Stimulated activated CD8-positive, alpha-beta memory T cell treated with anti-CD3 and anti-CD28 coated beads, Interleukin-12 subunit alpha, Interleukin-12 subunit beta, amount 100 ng/mL, for 4 hours (primary cell): ENCODE results near the gene DUSP16.
A peak's percentile ranks its signal among the peaks of the same experiment; 100 is the strongest.

Experiments used
- DNase-seq: peaks from one replicate; pipeline ENCODE4 v3.0.0-alpha.2; 2020; ENCODE audit warnings: low read depth

DUSP16 gene

GRCh38 chr12:12441843-12442461 lies 120.7 kb downstream of the DUSP16 start:
- DNase-seq = peak; percentile 19

GRCh38 chr12:12441429-12441807 lies 121.2 kb downstream of the DUSP16 start:
- no peak for DNase-seq

- DNase-seq = no peak
Measured at GRCh38 chr12:12440784-12441428, 121.8 kb downstream of the DUSP16 start.

- DNase-seq = peak; percentile 36
Measured at GRCh38 chr12:12439636-12440035, 123.0 kb downstream of the DUSP16 start.

- DNase-seq = no peak
Measured at GRCh38 chr12:12436831-12437345, 125.8 kb downstream of the DUSP16 start.

GRCh38 chr12:12433203-12433731 lies 129.4 kb downstream of the DUSP16 start:
- DNase-seq = no peak

GRCh38 chr12:12432364-12432763 lies 130.3 kb downstream of the DUSP16 start:
- DNase-seq = no peak

GRCh38 chr12:12428961-12429657 lies 133.6 kb downstream of the DUSP16 start:
- DNase-seq = no peak

GRCh38 chr12:12428047-12428446 lies 134.6 kb downstream of the DUSP16 start:
- DNase-seq = no peak

GRCh38 chr12:12427568-12427967 lies 135.1 kb downstream of the DUSP16 start:
- DNase-seq = no peak

- no peak for DNase-seq
Measured at GRCh38 chr12:12425616-12426015, 137.0 kb downstream of the DUSP16 start.

- DNase-seq = no peak
Measured at GRCh38 chr12:12425001-12425400, 137.7 kb downstream of the DUSP16 start.
